Activated CD8-positive, alpha-beta T cell treated with anti-CD3 and anti-CD28 coated beads for 36 hours (primary cell): ENCODE measurements around the gene ADAMTS17. TPM values are rescaled to one million over a fixed set of nuclear protein-coding genes. Genes with fewer than 3 reads are reported as not detected.
"Not testable (repeated sequence)": the region's sequence is repeated elsewhere in the genome, so short reads cannot be mapped to it uniquely, and the experiment has no call there.

ENCODE experiments used
- ATAC-seq: fragments of 200-7000 bp; cut with Tn5 transposase; one replicate; pipeline ENCODE4 v1.10.0; 2021; ENCODE audit warnings: mild to moderate bottlenecking, moderate library complexity
- CTCF ChIA-PET: fragments of 350-600 bp; sonication (Branson Sonifier 250); formaldehyde crosslinking; loops from one replicate; lab custom pipeline; 2021; ENCODE audit warnings: antibody characterized with exemption; lab: Charles Lee
- POLR2A ChIA-PET: fragments of 350-600 bp; sonication (Branson Sonifier 250); formaldehyde crosslinking; loops from one replicate; lab custom pipeline; 2021; ENCODE audit warnings: antibody characterized with exemption; lab: Charles Lee
- DNase-seq: peaks from one replicate; pipeline ENCODE4 v3.0.0-alpha.2; 2020
- H3K27ac Mint-ChIP-seq: one replicate; pipeline ENCODE4 v1.8.0; 2021; ENCODE audit warnings: mild to moderate bottlenecking, mixed read lengths
- H3K27me3 Mint-ChIP-seq: one replicate; pipeline ENCODE4 v1.8.0; 2021; ENCODE audit warnings: mixed read lengths
- H3K36me3 Mint-ChIP-seq: one replicate; pipeline ENCODE4 v1.8.0; 2021; ENCODE audit warnings: low read depth, mixed read lengths
- H3K4me1 Mint-ChIP-seq: one replicate; pipeline ENCODE4 v1.8.0; 2021; ENCODE audit warnings: low read depth, mixed read lengths
- H3K4me3 Mint-ChIP-seq: one replicate; pipeline ENCODE4 v1.8.0; 2021; ENCODE audit warnings: mild to moderate bottlenecking, moderate library complexity, mixed read lengths
- H3K9me3 Mint-ChIP-seq: one replicate; pipeline ENCODE4 v1.8.0; 2021; ENCODE audit warnings: mixed read lengths
- intact Hi-C: fragments of 100-400 bp; cut with micrococcal nuclease; formaldehyde crosslinking; loops from one replicate; pipeline ENCODE4 v1.10.0; 2022
- total RNA-seq, 2 experiments: library from RNA; stranded (reverse); gene quantifications; one replicate each; pipeline ENCODE4 v1.2.3, GENCODE V29; 2021
- TF ChIP-seq, protein P1 (sequence below): fragments of 200-600 bp; IDR thresholded peaks from one replicate; pipeline ENCODE4 v1.8.0; 2022; ENCODE audit warnings: antibody characterized with exemption, mild to moderate bottlenecking

The ADAMTS17 gene
- total RNA-seq, 2 experiments from 2014 or later = 0.60 to 1.5 TPM

DNA sequence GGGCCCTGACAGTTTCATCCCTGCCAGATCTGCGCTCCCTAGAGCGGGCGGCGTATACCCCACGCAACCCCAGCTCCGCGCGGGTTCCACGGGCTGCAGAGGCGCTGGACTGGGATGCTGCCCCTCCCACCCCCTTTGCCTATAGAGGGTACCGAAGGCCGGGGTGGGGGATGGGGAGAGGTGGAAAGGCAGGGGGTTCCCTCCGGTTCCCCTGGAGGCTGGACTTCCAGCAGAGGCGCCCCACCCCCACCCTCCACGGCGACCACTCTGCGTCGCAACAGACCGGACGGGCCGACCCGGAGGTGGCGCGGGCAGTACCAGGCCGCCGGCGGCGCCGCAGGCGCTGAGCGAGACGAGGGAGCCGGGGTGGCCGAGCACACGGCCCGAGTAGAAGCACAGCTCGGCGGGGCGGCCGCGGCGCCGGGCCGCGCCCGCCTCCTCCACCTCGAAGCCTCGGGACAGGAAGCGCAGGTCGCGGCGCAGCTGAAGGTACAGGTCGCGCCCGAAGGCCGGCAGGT lies 995 bp downstream of the ADAMTS17 start:
- ChIA-PET CTCF (interaction anchor here (1.1 to 8.3 kb wide), 4 partner anchors 8 to 411 kb away, joined by 3 to 154 read pairs (median 20); no protein-coding TSS in a partner anchor), POLR2A (interaction anchor here (1.2 to 1.8 kb wide), 2 partner anchors 9 to 10 kb away, joined by 3 to 5 read pairs; no protein-coding TSS in a partner anchor)
- ATAC-seq (no peak), DNase-seq (no peak)
- H3K27me3 Mint-ChIP-seq = peaks cover 7% of the 10 kb centered on the region
- TF ChIP-seq, protein P1, sequence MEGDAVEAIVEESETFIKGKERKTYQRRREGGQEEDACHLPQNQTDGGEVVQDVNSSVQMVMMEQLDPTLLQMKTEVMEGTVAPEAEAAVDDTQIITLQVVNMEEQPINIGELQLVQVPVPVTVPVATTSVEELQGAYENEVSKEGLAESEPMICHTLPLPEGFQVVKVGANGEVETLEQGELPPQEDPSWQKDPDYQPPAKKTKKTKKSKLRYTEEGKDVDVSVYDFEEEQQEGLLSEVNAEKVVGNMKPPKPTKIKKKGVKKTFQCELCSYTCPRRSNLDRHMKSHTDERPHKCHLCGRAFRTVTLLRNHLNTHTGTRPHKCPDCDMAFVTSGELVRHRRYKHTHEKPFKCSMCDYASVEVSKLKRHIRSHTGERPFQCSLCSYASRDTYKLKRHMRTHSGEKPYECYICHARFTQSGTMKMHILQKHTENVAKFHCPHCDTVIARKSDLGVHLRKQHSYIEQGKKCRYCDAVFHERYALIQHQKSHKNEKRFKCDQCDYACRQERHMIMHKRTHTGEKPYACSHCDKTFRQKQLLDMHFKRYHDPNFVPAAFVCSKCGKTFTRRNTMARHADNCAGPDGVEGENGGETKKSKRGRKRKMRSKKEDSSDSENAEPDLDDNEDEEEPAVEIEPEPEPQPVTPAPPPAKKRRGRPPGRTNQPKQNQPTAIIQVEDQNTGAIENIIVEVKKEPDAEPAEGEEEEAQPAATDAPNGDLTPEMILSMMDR = no peak
- peak overlapping the region; percentile 65 for H3K4me3 Mint-ChIP-seq
- no peak overlapping the region for H3K27ac Mint-ChIP-seq
- H3K9me3 Mint-ChIP-seq = no peaks in the 10 kb centered on the region
- intact Hi-C loops = loop anchor here (5.0 kb wide), 1 partner anchor 257 kb away; no protein-coding TSS in a partner anchor
- H3K4me1 Mint-ChIP-seq = peaks cover 15% of the 10 kb centered on the region
- H3K36me3 Mint-ChIP-seq = no peaks in the 10 kb centered on the region

DNA sequence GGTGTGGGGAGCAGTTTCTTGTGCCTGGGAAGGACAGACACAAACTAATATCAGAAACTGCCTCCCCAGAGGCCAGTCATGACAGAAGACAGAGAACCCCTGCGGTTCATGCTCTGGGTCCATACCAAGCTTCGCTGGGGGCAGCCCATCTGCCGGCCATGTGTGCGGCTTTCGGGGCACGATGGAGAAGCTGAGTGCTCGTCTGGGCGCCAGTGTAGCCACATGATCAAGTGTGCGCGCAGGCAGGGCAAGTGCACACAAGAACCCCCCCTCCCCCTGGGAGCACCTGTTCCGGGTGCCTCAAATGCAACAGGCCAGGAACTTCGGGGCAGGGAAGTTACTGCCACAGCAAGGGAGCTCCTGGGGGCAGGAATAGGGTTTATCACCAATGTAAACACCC lies 1.8 kb downstream of the ADAMTS17 start:
- Mint-ChIP-seq H3K27me3 (peaks cover 7% of the 10 kb centered on the region), H3K4me3 (peak overlapping the region; percentile 65), H3K4me1 (peaks cover 20% of the 10 kb centered on the region), H3K36me3 (no peaks in the 10 kb centered on the region), H3K9me3 (no peaks in the 10 kb centered on the region), H3K27ac (no peak overlapping the region)
- TF ChIP-seq, protein P1 = no peak
- ATAC-seq (no peak), DNase-seq (no peak)
- POLR2A ChIA-PET = interaction anchor here (0.6 to 2.1 kb wide), 3 partner anchors 9 to 170 kb away, joined by 3 to 9 read pairs (median 5); no protein-coding TSS in a partner anchor
- CTCF ChIA-PET = interaction anchor here (0.7 to 8.3 kb wide), 10 partner anchors 9 to 410 kb away, joined by 3 to 154 read pairs (median 4); no protein-coding TSS in a partner anchor
- intact Hi-C loops = loop anchor here (5.0 to 10.0 kb wide), 3 partner anchors 205 to 408 kb away; no protein-coding TSS in a partner anchor

DNA sequence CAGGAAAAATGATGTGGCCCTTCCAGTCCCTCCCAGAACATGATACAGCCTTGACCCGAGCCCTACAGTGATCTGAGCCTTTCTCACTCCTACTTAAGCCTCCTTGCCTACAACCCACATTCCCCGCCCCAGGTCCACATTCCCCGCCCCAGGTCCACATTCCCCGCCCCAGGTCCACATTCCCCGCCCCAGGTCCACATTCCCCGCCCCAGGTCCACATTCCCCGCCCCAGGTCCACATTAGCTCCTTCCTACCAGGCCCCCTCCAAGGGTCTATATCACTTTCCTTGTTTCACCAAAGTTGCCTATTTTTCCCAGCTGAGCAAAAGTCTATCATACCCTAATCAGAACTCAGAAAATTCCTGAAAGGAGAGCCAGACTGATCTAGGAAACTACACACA lies 2.3 kb downstream of the ADAMTS17 start:
- CTCF ChIA-PET = interaction anchor here (0.6 to 8.3 kb wide), 23 partner anchors 9 to 517 kb away, joined by 3 to 154 read pairs (median 4); no protein-coding TSS in a partner anchor
- H3K4me3 Mint-ChIP-seq, H3K9me3 Mint-ChIP-seq, H3K36me3 Mint-ChIP-seq, H3K27ac Mint-ChIP-seq, H3K27me3 Mint-ChIP-seq, ATAC-seq, DNase-seq: not testable (repeated sequence)
- H3K4me1 Mint-ChIP-seq = peaks cover 26% of the 10 kb centered on the region
- POLR2A ChIA-PET = interaction anchor here (0.6 to 2.1 kb wide), 2 partner anchors 11 to 170 kb away, joined by 3 to 9 read pairs; no protein-coding TSS in a partner anchor
- intact Hi-C loops = loop anchor here (5.0 to 10.0 kb wide), 2 partner anchors 205 to 407 kb away; no protein-coding TSS in a partner anchor

GRCh38 chr15:100338971-100339444 lies 2.8 kb downstream of the ADAMTS17 start:
- H3K27me3 Mint-ChIP-seq = peaks cover 7% of the 10 kb centered on the region
- ATAC-seq (peak; percentile 61), DNase-seq (peak; percentile 80)
- POLR2A ChIA-PET = interaction anchor here (2.1 kb wide), 1 partner anchor 11 kb away, joined by 9 read pairs; no protein-coding TSS in a partner anchor
- peak overlapping the region; percentile 62 for H3K4me3 Mint-ChIP-seq
- CTCF ChIA-PET = interaction anchor here (0.5 to 8.3 kb wide), 26 partner anchors 9 to 516 kb away, joined by 3 to 154 read pairs (median 4); no protein-coding TSS in a partner anchor
- no peaks in the 10 kb centered on the region for H3K36me3 Mint-ChIP-seq
- H3K9me3 Mint-ChIP-seq = no peaks in the 10 kb centered on the region
- intact Hi-C loops = loop anchor here (5.0 to 10.0 kb wide), 2 partner anchors 204 to 407 kb away; no protein-coding TSS in a partner anchor
- H3K4me1 Mint-ChIP-seq = peaks cover 29% of the 10 kb centered on the region
- TF ChIP-seq, protein P1 = peak; percentile 71
- H3K27ac Mint-ChIP-seq = no peak overlapping the region

GRCh38 chr15:100338247-100338646 lies 3.5 kb downstream of the ADAMTS17 start:
- ChIA-PET POLR2A (interaction anchor here (2.1 kb wide), 1 partner anchor 12 kb away, joined by 9 read pairs; no protein-coding TSS in a partner anchor), CTCF (interaction anchor here (0.5 to 8.3 kb wide), 18 partner anchors 8 to 516 kb away, joined by 3 to 154 read pairs (median 6); no protein-coding TSS in a partner anchor)
- Mint-ChIP-seq H3K9me3 (no peaks in the 10 kb centered on the region), H3K27me3 (peaks cover 7% of the 10 kb centered on the region), H3K4me1 (peaks cover 36% of the 10 kb centered on the region), H3K4me3 (peak overlapping the region; percentile 62), H3K27ac (no peak overlapping the region), H3K36me3 (no peaks in the 10 kb centered on the region)
- TF ChIP-seq, protein P1 = no peak
- ATAC-seq = no peak
- no peak for DNase-seq
- intact Hi-C loops = loop anchor here (5.0 to 10.0 kb wide), 2 partner anchors 203 to 406 kb away; no protein-coding TSS in a partner anchor
